RWPE1 (cell line): ENCODE data around the gene PLEKHG4B.
"Not testable (repeated sequence)": the region's sequence is repeated elsewhere in the genome, so short reads cannot be mapped to it uniquely, and the experiment has no call there.

Experiments
- CTCF ChIA-PET: fragments of 350-600 bp; sonication (Branson Sonifier 250); formaldehyde crosslinking; extraction: SDS; loops from one replicate; lab custom pipeline; 2021; lab: Yijun Ruan, JAX
- POLR2A ChIA-PET: fragments of 400-600 bp; formaldehyde crosslinking; extraction: SDS; loops from one replicate; lab custom pipeline; 2020; ENCODE audit warnings: antibody characterized with exemption; ENCODE audit not compliant: low non-redundant PET; lab: Yijun Ruan, JAX
- DNase-seq: peaks from one replicate; pipeline ENCODE4 v3.0.0; 2012; ENCODE audit warnings: low spot score
- H3K27ac ChIP-seq: fragments of 450-650 bp; 2 replicates; pipeline ENCODE4 v1.5.1; 2017
- CTCF ChIP-seq: fragments of 450-650 bp; conservative IDR thresholded peaks from 2 replicates; pipeline ENCODE4 v1.5.1; 2017; ENCODE audit warnings: low read depth, mild to moderate bottlenecking

Gene PLEKHG4B

GRCh38 chr5:194603-195209, 102.7 kb downstream of the PLEKHG4B start:
- no peak for DNase-seq
- ChIA-PET POLR2A (no interaction called here), CTCF (interaction anchor here (0.5 kb wide), 1 partner anchor 144 kb away, joined by 4 read pairs; no protein-coding TSS in a partner anchor)
- TF ChIP-seq CTCF: no peak
- no peak overlapping the region for H3K27ac ChIP-seq

GRCh38 chr5:195401-196160, 103.6 kb downstream of the PLEKHG4B start:
- no peak for DNase-seq
- no peak for TF ChIP-seq CTCF
- ChIA-PET POLR2A (no interaction called here), CTCF (interaction anchor here (0.6 kb wide), 1 partner anchor 90 kb away, joined by 7 read pairs; no protein-coding TSS in a partner anchor)
- H3K27ac ChIP-seq: 0 out of 2 replicates have a peak overlapping the region, but pooled peaks have one; percentile 29

GRCh38 chr5:196350-196749, 104.4 kb downstream of the PLEKHG4B start:
- ChIA-PET CTCF (interaction anchor here (0.6 kb wide), 1 partner anchor 89 kb away, joined by 7 read pairs; no protein-coding TSS in a partner anchor), POLR2A (no interaction called here)
- DNase-seq: no peak
- H3K27ac ChIP-seq: peak overlapping the region; percentile 29; the same call in 1 of the 2 replicates
- TF ChIP-seq CTCF: no peak

- not testable (repeated sequence) for H3K27ac ChIP-seq
These were observed 105.1 kb downstream of the PLEKHG4B start for GRCh38 chr5:197031-197430.

GRCh38 chr5:197892-198489, 106.0 kb downstream of the PLEKHG4B start:
- ChIA-PET POLR2A (no interaction called here), CTCF (no interaction called here)

More at GRCh38 chr5:197031-197430, 105.1 kb downstream of the PLEKHG4B start:
- DNase-seq, POLR2A ChIA-PET, CTCF ChIA-PET: not testable (repeated sequence)

GRCh38 chr5:198516-199196, 106.7 kb downstream of the PLEKHG4B start:
- no peak for DNase-seq
- no peak for TF ChIP-seq CTCF
- POLR2A ChIA-PET: no interaction called here
- H3K27ac ChIP-seq: peak overlapping the region; percentile 2; the same call in 1 of the 2 replicates
- CTCF ChIA-PET: interaction anchor here (0.6 kb wide), 1 partner anchor 20 kb away, joined by 3 read pairs; the partner anchor contains the start of genes CCDC127 and SDHA

More at GRCh38 chr5:197892-198489, 106.0 kb downstream of the PLEKHG4B start:
- no peak for DNase-seq
- peak overlapping the region; percentile 2; the same call in 1 of the 2 replicates for H3K27ac ChIP-seq
- TF ChIP-seq CTCF: no peak
